BJ (cell line): ENCODE results near the gene COX7C. TPM values are rescaled to one million over a fixed set of nuclear protein-coding genes. Genes with fewer than 3 reads are reported as not detected.

Experiments
- CTCF ChIA-PET: fragments of 350-600 bp; formaldehyde crosslinking; extraction: SDS; loops from one replicate; lab custom pipeline; 2021; ENCODE audit warnings: antibody characterized with exemption, inconsistent platforms; lab: Yijun Ruan, JAX
- POLR2A ChIA-PET: fragments of 300-600 bp; sonication (Branson Sonifier 250); formaldehyde crosslinking; extraction: SDS; loops from one replicate; lab custom pipeline; 2021; ENCODE audit warnings: antibody characterized with exemption; lab: Charles Lee
- DNase-seq: peaks from one replicate; pipeline ENCODE4 v3.0.0-alpha.2; 2011; ENCODE audit warnings: low read depth
- H3K27me3 ChIP-seq: 2 replicates; pipeline ENCODE4 v1.6.0; 2011; ENCODE audit warnings: low read length; ENCODE audit not compliant: control insufficient read depth, insufficient read depth
- H3K36me3 ChIP-seq: 2 replicates; pipeline ENCODE4 v1.5.1; 2011; ENCODE audit warnings: low read length; ENCODE audit not compliant: control insufficient read depth, insufficient read depth
- H3K4me3 ChIP-seq: 2 replicates; pipeline ENCODE4 v1.5.1; 2011; ENCODE audit warnings: low read depth, mild to moderate bottlenecking, control low read depth, low read length
- polyA plus RNA-seq: library from polyadenylated mRNA; depleted of rRNA; stranded (reverse); fragments of >200 nt; gene quantifications from 2 replicates; pipeline ENCODE4 v1.2.3, GENCODE V29; 2011
- TF ChIP-seq, protein P1 (sequence below): IDR thresholded peaks from 2 replicates; pipeline ENCODE4 v1.5.1; 2011; ENCODE audit warnings: low read depth, mild to moderate bottlenecking, control low read depth, inconsistent platforms, low read length, moderate library complexity; ENCODE audit not compliant: insufficient read depth

COX7C gene
- polyA plus RNA-seq, 1 experiment: 309 TPM

- no peaks in the 10 kb centered on the region for H3K36me3 ChIP-seq
- TF ChIP-seq, protein P1, sequence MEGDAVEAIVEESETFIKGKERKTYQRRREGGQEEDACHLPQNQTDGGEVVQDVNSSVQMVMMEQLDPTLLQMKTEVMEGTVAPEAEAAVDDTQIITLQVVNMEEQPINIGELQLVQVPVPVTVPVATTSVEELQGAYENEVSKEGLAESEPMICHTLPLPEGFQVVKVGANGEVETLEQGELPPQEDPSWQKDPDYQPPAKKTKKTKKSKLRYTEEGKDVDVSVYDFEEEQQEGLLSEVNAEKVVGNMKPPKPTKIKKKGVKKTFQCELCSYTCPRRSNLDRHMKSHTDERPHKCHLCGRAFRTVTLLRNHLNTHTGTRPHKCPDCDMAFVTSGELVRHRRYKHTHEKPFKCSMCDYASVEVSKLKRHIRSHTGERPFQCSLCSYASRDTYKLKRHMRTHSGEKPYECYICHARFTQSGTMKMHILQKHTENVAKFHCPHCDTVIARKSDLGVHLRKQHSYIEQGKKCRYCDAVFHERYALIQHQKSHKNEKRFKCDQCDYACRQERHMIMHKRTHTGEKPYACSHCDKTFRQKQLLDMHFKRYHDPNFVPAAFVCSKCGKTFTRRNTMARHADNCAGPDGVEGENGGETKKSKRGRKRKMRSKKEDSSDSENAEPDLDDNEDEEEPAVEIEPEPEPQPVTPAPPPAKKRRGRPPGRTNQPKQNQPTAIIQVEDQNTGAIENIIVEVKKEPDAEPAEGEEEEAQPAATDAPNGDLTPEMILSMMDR: no peak
- no peaks in the 10 kb centered on the region for H3K27me3 ChIP-seq
- no peak overlapping the region for H3K4me3 ChIP-seq
- DNase-seq: no peak
- CTCF ChIA-PET: no interaction called here
- POLR2A ChIA-PET: no interaction called here
Measured at GRCh38 chr5:86579502-86579901, 38.2 kb upstream of the COX7C start.

DNA sequence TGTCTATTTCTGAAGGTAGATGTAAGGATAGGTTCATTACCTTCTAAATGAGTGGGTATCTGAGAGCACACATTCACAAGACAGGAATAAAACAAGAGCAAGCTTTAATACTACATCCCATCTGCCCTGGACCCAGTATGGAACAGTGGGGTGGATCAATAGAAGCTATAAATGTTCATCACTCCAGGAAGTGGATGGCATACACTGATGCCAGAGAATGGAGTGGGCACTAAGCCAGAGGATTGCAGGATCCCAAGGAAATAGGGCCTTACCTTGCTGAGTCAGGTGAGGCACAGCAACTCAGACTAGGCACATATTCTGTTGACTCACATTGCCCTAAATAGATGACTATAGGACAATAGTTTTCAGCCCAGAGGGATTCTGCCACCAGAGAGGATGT lies 21.3 kb upstream of the COX7C start:
- DNase-seq: no peak
- Histone ChIP-seq H3K4me3 (no peak overlapping the region), H3K27me3 (no peaks in the 10 kb centered on the region), H3K36me3 (no peaks in the 10 kb centered on the region)
- ChIA-PET CTCF (no interaction called here), POLR2A (no interaction called here)
- TF ChIP-seq, protein P1: no peak

DNA sequence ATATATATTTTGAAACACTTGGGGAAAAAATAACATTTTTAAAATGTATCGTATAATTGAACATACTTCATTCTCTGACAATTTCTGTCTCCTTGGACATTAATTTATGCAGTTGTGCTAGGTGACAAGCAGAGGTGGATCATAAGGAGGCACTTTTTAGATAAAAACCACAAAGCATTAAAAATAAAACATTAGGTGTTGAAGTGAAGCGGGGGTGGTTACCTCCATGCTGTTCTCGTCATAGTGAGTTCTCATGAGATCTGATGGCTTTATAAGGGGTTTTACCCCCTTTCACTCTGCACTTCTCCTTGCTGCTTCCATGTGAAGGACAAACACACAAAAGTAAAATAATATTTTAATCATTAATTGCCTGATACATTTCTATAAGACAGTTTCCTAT lies 11.9 kb upstream of the COX7C start:
- CTCF ChIA-PET: no interaction called here
- DNase-seq: no peak
- no peak overlapping the region for H3K4me3 ChIP-seq
- TF ChIP-seq, protein P1: no peak
- H3K27me3 ChIP-seq: no peaks in the 10 kb centered on the region
- POLR2A ChIA-PET: no interaction called here
- no peaks in the 10 kb centered on the region for H3K36me3 ChIP-seq

DNA sequence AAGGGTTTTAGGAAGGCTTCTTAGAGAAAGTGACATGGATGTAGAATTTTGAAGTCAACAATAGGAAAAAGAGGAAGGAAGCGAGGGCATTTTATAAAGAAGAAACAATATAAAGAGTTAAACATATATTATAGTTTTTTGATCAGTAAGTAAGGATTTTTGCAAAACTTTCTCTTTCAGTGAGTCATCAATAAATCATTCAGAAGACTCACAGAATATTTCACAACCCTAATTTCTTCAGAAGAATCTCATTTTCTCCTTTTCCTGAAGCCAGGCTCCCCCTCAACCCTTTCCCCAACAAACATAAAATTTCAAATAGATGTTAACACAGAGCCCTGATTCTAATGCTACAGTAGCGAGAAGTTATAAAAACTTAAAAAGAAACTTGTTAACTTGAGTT lies 4.3 kb upstream of the COX7C start:
- H3K4me3 ChIP-seq: no peak overlapping the region
- no peak for DNase-seq
- TF ChIP-seq, protein P1: no peak
- H3K27me3 ChIP-seq: peaks cover 1% of the 10 kb centered on the region; the same call in 1 of the 2 replicates
- ChIA-PET POLR2A (no interaction called here), CTCF (no interaction called here)
- no peaks in the 10 kb centered on the region for H3K36me3 ChIP-seq

DNA sequence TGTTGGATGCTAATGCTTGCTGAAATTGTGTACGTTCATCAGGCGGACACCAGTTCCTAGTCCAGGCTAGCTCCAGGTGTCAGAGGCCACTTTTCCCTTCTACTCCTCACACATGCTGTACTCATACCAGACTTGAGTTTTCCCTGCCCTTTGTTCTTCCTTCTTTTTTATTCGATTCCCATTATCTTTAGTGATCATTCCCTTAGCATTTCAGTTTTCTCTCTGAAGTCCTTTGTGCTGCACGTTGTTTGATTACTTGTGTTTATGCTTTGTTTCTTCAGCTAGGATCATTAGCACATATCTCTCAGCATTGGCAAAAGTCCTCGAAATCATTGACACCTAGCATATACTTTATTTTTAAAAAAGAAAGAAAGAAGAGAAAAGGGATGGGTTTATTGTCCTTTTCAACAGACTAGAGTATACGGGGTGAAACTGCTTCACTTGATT lies 409 bp upstream of the COX7C start:
- TF ChIP-seq, protein P1: no peak
- no peak overlapping the region for H3K4me3 ChIP-seq
- POLR2A ChIA-PET: interaction anchor here (0.5 kb wide), 1 partner anchor 705 kb away, joined by 10 read pairs; no protein-coding TSS in a partner anchor

More for the DNA sequence above, 409 bp upstream of the COX7C start:
- DNase-seq: no peak
- CTCF ChIA-PET: no interaction called here
- H3K27me3 ChIP-seq: peaks cover 1% of the 10 kb centered on the region; the same call in 1 of the 2 replicates
- H3K36me3 ChIP-seq: no peaks in the 10 kb centered on the region
